Mammary epithelial cell (primary cell): ENCODE data around the gene CLDN14.

Experiments
- EZH2 ChIP-seq: IDR thresholded peaks from 2 replicates; pipeline ENCODE4 v1.6.1; 2012; ENCODE audit warnings: low read length, inconsistent platforms, borderline replicate concordance
- TF ChIP-seq, protein P1 (sequence below), 2 donors: IDR thresholded peaks in 1 of 2; conservative IDR thresholded peaks in 1 of 2; 2 replicates each; pipeline ENCODE4 v1.5.1; 2011 to 2012; ENCODE audit warnings: inconsistent platforms in 2 of 2, low read length in 2 of 2, mild to moderate bottlenecking in 2 of 2, control low read depth in 1 of 2, low read depth in 1 of 2; ENCODE audit not compliant: insufficient read depth in 1 of 2; ENCODE audit errors: extremely low read depth in 1 of 2

DNA sequence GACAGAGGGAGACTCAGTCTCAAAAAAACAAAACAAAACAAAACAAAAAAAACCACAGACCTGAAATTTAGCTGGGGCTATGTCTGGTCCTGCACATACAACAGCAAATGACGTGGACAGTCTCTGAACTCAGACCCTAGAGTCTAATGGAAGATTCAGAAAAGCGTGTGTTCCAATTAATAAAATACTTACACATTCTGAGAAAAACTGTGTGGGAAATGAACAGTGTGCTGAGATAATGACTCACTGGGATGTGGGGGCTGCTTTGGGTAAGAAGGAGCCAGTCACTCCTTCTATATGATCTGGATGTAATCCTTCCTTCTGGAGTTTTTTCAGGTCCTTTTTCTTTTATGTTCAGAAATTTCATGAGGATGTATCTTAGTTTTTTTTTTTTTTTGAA, 29.4 kb downstream of the CLDN14 start:
- TF ChIP-seq, protein P1, sequence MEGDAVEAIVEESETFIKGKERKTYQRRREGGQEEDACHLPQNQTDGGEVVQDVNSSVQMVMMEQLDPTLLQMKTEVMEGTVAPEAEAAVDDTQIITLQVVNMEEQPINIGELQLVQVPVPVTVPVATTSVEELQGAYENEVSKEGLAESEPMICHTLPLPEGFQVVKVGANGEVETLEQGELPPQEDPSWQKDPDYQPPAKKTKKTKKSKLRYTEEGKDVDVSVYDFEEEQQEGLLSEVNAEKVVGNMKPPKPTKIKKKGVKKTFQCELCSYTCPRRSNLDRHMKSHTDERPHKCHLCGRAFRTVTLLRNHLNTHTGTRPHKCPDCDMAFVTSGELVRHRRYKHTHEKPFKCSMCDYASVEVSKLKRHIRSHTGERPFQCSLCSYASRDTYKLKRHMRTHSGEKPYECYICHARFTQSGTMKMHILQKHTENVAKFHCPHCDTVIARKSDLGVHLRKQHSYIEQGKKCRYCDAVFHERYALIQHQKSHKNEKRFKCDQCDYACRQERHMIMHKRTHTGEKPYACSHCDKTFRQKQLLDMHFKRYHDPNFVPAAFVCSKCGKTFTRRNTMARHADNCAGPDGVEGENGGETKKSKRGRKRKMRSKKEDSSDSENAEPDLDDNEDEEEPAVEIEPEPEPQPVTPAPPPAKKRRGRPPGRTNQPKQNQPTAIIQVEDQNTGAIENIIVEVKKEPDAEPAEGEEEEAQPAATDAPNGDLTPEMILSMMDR (conservative IDR thresholded peaks at IDR 0.05 in 1 of 2, IDR thresholded peaks at IDR 0.05 in 1 of 2; ENCODE audit: extremely low read depth in 1 of 2, insufficient read depth in 1 of 2, low read depth in 1 of 2, low read length in 2 of 2) = no peak
- no peak for TF ChIP-seq EZH2
